NCI-H146 (cell line): ENCODE results near the gene PLBD1.

Experiments
- DNase-seq: peaks from one replicate; lab custom pipeline; 2025; lab: John Stamatoyannopoulos, UW

The PLBD1 gene

GRCh38 chr12:14505626-14506596 lies 61.8 kb downstream of the PLBD1 start:
- no peak for DNase-seq

GRCh38 chr12:14495326-14495725 lies 72.4 kb downstream of the PLBD1 start:
- DNase-seq: no peak

- DNase-seq: no peak
Observed at GRCh38 chr12:14482886-14483285, 84.8 kb downstream of the PLBD1 start.

- no peak for DNase-seq
Observed at GRCh38 chr12:14482361-14482760, 85.3 kb downstream of the PLBD1 start.

- DNase-seq: no peak
Observed at GRCh38 chr12:14481201-14481600, 86.5 kb downstream of the PLBD1 start.

GRCh38 chr12:14479004-14479403 lies 88.7 kb downstream of the PLBD1 start:
- DNase-seq: no peak

- peak; percentile 6 for DNase-seq
Observed at GRCh38 chr12:14473707-14474287, 93.9 kb downstream of the PLBD1 start.

GRCh38 chr12:14471497-14471896 lies 96.2 kb downstream of the PLBD1 start:
- DNase-seq: no peak

GRCh38 chr12:14460212-14460841 lies 107.4 kb downstream of the PLBD1 start:
- no peak for DNase-seq

- peak; percentile 77 for DNase-seq
Observed at GRCh38 chr12:14454098-14454907, 113.4 kb downstream of the PLBD1 start.
